ENCODE measurements around the gene PRICKLE2.

DNA sequence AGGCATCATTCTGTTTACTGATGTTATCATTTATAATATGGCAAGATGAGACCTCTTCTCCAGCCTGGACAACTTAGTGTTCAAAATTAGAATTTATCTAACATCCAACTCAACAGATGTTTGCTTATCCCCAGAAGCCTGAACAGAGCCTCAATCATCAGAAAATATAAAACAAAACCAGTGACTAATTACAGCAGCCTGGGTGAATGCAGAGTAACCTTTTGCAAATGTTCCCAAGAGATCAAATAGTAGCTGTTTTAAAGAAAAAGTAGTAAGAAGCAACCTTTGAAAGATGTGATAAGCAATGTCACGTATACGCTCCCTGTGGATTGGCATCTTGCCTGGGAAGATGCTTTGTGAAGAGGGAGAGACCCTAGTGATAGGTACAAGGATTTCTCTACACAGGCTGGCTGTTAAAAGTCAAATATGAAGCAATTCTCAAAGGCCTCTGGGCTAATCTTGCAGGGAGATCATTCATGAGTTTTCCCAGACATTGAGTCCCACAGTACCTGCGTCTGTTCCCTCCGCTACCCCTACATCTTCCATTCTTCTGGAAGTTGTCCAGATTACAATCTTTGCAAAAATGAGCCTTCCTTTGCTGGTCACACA is 39.3 kb upstream of the PRICKLE2 start:
- TF ChIP-seq, protein P1, sequence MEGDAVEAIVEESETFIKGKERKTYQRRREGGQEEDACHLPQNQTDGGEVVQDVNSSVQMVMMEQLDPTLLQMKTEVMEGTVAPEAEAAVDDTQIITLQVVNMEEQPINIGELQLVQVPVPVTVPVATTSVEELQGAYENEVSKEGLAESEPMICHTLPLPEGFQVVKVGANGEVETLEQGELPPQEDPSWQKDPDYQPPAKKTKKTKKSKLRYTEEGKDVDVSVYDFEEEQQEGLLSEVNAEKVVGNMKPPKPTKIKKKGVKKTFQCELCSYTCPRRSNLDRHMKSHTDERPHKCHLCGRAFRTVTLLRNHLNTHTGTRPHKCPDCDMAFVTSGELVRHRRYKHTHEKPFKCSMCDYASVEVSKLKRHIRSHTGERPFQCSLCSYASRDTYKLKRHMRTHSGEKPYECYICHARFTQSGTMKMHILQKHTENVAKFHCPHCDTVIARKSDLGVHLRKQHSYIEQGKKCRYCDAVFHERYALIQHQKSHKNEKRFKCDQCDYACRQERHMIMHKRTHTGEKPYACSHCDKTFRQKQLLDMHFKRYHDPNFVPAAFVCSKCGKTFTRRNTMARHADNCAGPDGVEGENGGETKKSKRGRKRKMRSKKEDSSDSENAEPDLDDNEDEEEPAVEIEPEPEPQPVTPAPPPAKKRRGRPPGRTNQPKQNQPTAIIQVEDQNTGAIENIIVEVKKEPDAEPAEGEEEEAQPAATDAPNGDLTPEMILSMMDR (IDR thresholded peaks at IDR 0.05), result no peak
- no peak for TF ChIP-seq POLR2A (IDR thresholded peaks at IDR 0.05)

Data from testis (tissue), 2 donors.